Germinal center (tissue), 1 donor: Measurements from ENCODE around the gene PTPRU.

Experiments used
- DNase-seq: peaks from one replicate; pipeline ENCODE4 v3.0.0; 2012; ENCODE audit warnings: mixed read lengths, low spot score

Gene PTPRU

DNA sequence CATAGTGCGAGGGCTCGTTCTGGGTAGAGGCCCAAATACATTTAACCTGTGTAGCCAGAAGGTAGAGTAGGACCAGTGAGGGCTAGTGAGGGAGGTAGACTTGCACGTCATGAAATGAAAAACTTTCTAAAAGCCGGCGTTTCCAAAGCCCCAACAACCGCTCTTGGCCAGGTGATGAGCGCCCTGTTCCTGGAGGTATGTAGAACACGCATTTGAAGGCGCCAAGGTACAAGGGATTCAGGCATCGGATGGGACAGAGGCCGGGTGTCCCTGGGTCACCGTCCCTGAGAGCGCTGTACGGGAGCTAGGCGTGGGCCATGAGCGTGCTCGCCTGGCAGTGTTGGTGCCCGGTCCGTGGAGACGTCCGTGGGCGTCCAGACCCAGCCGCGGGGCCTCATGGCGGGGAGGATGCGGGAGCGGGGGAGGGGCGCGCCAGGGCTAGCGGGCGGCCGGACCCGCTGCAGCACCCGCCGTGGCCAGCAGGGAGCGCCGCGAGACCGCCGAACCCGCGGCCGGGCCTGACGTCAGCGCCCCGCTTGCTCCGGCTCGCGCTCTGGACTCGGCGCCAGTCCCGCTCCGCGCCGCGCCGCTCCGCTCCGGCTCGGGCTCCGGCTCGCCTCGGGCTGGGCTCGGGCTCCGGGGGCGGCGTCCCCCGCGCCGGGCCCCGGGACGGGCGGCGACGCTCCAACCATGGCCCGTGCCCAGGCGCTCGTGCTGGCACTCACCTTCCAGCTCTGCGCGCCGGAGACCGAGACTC lies at the start of gene PTPRU:
TSS of gene PTPRU (plus strand) at position 568 of the 757 bp plus-strand sequence. CDS start at position 691, 123 bp downstream.
- peak; percentile 91 for DNase-seq

DNA sequence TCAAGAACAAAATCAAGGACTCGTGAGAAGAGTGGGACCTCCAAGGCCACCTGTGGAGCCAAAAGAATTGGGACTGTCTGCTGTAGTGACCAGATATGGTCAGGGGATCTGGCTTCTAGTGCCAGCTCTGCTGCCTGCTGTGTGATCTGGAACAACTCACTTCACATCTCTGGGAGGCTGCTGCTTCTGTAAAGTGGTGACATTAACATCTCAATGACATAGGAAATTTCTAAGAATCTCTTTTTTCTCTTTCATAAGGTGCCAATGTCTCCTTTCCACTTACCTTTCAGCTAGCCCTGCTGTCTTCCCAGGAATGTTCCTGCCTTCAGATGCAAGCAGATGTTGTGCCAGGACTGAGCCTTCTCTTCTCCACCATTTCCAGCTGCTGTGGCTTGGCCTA lies 49.6 kb upstream of the PTPRU start:
- DNase-seq: no peak

DNA sequence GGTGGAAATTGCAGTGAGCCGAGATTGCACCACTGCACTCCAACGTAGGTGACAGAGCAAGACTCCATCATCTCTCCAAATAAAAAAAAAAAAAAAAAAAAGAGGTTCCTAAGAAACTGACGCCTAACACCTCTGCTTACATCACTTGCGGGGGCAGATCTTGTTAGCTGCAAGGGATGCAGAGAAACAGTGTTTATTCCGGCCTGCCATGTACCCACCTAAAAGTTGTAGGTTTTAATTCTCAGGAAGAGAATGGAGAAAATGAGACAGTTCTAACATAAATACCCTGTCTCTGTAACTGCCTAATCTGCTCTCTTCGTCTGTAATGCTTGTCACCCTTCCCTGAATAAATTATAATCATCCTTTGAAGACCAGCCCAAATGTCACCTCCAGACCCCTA lies 45.6 kb upstream of the PTPRU start:
- no peak for DNase-seq

DNA sequence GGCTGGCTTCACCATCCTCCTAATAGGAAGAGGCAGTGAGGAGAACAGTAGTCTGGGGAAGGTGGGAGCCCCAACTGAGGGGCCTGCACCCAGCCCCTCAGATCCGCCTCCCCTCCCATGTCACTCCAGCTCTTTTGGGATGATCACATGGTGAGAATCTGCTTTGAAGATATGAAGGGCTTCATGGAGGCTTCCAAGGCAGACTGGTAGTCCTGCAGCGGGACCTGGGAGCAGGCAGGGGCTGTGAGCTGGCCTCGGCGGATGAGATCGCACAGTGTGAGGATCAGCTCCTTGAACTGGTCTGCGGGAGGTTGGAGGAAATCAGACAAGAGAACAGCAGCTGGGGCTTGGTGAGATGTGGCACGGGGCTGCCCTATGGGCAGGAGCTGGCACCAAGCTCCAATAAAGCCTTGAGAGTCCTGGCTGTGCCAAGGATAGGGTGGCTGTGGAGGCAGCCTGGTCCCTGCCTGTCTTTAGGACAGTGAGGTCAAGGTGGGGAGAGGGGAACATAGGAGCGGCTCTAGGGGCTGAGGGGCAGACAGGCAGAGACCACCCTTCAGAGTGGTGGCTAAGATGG lies 42.4 kb upstream of the PTPRU start:
- no peak for DNase-seq

DNA sequence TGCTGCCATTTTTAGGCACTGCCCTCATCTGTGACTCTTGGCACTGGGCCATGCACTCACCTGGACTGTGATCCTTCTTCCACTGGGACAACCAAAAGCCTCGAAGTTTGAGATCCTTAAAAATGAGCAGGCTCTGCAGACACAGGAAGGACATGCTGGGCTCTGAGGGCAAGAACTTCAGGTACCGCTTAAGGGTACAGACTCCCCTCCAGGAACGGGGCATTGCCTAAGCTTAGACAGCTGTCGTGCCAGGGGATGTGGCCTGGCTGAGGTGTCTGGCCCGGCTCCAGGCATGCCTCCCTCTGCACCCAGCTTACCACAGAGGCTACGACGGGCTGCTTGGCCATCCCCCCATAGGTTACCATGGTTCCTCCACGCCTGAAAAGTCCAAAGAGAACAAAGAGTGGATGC lies 40.4 kb upstream of the PTPRU start:
- DNase-seq: no peak

DNA sequence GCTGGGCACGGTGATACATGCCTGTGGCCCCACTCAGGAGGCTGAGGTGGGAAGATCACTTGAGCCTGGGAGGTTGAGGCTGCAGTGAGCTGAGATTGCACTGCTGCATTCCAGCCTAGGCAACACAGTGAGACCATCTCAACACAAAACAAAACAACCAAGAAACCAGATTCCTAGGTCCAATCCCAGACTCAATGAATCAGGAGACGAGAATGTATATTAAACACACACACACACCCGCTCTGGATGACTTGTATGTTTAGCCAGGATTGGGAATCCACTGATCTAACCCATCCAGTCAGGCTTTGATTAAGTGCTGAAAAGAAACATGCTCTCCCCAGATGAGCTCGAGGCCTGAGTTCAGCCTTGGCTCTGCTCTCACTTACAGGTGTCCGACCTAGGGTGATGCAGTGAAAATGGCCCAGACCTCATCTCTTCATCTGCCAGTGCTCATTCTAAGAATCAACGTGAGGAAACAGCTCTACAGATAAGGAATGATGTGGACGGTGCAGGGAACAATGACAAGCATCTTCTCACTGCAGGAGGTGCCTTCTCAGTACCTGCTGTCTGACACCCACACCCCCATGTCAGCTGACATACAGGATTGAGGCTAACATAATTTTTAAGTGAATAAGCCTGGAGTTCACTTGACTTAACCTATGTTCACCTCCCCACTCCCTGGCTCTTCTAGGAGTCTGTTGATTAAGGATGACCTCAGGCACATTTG lies 39.3 kb upstream of the PTPRU start:
- no peak for DNase-seq

DNA sequence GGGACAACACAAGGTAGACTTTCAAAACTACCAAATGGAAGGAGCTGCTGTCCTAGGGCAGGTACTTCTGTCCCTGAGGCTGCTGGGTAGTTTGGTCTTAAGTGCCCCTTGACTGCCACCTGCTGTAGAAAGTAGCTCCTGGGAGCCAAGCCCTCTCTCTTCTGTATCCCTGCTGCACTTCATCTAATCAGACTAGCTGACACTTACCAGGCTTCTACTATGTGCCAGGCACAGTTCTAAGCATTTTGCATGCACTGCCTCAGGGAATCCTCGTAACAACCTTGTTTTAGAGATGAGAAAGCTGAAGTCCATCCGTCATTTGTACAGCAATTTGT lies 38.8 kb upstream of the PTPRU start:
- peak; percentile 58 for DNase-seq

DNA sequence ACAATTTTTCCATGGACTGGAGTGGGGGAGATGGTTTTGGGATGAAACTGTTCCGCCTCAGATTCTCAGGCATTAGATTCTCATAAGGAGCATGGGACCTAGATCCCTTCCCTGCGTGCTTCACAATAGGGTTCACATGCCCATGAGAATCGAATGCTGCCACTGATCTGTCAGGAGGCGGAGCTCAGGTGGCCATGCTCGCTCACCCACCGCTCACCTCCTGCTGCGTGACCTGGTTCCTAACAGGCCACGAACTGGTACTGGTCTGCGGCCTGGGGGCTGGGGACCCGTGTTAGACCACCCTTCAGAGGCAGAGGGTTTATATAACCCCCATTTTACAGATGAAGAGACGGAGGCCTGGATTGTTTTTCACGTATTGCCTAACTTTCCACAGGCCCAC lies 38.3 kb upstream of the PTPRU start:
- no peak for DNase-seq

DNA sequence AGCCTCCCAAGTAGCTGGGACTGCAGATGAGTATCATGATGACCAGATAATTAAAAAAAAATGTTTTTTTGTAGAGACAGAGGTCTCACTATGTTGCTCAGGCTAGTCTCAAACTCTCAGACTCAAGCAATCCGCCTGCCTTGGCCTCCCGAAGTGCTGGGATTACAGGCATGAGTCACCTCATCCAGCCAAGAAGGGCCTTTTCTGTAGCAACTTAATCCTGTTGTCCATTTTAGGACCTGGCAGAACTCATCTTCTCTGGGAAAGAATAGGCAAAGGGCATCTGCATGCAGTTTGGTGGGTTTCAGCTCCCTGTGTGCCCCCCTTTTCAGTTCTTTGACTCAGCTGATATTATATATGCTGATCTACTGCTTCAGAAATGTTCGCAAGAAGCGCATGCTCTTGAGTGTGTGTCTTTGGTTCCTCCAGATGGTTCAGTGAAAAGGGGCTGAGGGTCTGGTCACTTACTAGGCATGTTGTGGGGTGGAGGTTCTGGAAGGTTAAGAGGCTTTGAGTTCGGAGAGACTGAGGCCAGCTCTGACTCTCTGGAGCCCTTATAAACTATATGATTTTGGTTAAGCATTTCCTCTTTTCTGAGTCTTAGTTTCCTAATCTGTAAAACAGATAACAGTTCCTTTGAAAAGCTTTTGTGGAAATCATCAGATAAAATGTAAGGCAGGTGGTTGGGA lies 35.3 kb upstream of the PTPRU start:
- DNase-seq: no peak

DNA sequence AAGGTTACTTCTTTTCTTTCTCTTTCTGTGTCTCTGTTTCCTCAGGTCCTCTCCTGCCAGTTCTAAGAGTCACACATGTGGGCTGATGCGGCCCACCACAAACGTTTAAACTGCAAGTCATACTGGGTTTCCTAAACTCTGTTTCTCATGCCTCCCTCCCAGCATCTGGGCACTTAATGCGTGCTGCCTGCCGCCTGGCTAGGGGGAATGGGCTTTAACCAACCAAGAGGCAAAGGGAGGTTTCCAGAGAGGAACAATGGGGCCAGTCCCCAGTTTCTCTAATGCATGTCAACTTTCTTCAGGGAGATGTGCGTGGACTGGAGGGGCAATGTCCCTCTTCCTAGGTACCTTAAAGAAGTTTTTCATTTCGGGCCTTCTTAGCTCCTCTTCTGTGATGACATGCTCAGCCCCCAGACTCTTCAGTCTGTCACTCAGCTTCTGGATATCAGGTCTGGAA lies 34.7 kb upstream of the PTPRU start:
- DNase-seq: no peak

DNA sequence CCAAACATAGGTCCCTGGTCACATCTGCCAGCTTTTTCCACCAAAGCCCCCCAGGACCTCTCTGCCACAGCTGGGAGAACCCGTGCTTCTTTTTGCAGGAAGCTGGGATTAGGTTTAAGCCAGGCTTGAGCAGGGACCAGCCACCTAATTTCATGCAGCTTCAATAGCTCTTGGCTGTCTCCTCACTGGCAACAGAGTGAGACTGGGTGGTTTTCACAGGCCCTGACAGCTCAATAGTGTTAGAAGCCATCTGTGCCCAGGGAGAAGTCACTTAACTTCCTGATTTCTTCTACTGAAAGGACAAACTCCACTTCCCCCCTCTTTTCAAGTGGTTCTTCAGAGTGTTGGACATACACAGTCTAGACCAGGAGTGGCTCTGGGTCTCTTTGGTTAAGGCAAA lies 34.3 kb upstream of the PTPRU start:
- DNase-seq: no peak

DNA sequence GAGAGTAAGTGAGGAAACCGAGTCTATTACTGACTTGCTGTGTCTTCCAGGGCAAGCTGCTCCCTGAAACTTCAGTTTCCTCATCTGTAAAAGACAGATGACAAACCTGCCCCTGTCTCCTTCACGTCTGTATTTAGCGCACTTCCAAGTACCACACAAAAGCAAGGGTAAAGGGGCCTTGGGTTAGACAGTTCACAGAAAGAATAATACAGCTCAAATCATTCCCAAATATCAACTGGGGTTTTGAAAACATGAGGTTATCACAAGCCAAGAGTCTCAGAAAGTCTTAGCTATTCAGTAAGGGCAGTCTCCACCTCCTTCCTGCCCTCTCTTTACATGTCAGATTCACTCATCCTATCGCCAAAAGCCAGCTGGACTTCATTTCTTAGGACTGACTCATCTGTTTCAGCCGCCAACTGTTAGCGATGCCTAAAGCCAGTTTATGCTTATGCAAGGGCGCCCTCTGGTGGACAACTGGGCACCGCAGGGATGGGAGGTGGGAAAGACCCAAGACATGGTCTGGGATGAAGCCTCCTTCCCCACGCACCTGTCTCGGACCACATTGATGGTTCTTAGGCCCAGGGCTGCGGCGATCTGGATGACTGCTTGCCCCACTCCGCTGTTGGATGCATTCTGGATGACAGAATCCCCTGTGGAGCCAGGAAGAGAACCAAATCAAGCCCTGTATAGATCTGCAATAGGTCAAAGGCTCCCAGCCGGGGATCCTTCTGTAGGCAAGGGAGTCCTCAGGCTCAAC lies 33.6 kb upstream of the PTPRU start:
- DNase-seq: peak; percentile 87

DNA sequence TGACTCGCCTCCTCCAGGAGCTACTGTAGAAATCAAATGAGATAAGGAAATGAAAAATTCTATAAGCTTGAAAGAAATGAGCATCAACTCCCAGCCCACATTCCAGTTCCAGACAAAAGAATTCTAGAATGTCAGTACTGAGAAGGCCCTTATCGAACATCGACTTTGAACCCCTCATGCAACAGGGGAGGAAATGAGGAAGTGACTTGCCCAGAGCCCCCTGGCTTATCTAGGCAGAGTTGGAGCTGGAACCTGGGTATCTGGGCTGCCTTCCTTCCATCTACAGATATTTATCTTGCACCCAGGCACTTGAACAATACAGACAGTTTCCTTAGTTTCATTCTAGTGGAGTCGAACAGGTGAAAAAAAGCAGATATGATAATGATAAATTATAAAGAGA lies 27.9 kb upstream of the PTPRU start:
- no peak for DNase-seq

DNA sequence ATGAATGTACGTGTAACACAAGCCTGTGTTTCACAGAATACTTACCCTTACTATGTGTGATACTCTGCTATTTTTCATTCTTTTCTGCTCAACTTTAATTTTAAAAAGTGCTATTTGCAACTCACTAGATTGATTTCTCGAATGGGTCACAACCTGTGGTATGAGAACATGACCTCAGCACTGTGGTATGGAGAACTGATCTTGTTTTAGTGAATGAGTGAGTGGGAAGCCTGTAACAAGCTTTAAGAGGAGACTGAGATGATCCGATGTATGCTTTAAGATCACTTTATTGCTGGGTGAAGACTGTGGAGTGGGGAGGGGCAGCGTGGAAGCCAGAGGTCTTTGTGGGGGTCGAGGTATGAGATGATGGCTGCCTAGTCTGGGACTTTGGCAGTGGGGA lies 27.1 kb upstream of the PTPRU start:
- no peak for DNase-seq

DNA sequence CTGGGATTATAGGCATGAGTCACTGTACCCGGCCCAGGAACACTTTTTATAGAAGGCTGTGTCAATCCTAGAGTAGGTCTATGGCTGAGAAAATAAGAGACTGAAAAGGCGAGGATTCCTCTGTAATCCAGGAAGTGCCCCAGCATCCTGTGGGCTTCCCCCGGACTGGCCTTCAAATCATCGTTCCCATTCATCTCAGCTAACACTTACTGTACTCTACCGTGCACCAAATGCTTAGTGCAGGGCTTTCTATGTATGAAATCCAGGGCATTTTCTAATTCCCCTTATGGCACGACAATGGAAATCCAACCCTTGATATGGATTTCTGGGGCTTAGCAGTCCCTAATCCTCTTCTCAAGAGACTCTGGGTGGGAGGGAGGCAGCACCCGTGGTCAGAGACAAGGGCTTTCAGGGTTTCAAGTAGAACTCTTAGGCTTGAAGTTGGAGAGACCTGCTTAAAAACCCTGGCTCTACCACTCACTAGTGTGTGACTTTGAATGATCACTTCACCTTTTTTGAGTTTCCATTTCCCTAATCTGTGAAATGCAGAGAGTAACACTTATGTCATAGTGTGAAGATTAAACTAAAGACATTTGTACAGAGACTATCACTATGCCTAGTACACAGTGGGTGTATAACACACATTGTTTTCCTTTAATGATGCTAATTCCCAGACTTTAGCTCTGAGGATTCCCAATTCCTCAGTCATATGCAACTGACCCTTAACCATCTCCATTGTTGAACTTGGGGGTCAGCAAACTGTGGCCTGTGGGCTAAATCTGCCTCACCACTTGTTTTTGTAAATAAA lies 25.8 kb upstream of the PTPRU start:
- peak; percentile 43 for DNase-seq

DNA sequence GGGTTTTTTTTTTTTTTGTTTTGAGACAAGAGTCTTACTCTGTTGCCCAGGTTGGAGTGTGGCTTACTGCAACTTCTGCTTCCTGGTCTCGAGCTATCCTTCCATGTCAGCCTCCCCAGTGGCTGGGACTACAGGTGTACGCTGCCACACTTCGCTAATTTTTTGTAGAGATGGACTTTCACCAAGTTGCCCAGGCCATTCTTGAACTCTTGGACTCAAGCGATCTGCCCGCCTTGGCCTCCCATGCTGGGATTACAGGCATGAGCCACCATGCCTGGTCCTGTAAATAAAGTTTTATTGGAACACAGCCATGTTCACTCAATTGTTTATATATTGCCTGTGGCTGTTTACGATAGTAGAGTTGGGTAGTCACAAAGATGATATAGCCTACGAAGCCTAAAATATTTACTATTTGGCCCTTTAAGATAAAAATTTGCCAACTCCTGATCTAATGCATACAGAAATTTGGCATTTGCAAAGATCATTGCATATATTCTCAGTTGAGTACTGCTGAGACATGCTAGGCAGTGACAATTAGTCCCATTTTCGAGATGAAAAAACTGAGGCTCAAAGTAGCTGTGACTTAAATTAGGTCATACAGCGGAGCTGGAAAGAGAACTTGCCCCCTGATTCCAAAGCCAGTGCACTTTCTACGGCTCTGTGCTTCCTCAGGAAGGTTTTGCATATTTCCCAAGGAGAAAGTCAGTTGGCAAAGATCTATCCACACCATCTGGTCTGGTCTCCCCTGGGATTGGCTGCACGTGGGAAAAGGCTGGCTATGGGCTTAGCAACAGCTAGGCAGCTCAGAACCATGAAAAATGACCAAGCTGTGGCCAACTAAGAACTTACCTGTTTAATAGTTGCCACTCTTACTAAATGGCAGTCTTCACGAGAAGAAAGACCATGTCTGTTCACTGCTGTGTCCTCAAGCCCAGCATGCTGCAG lies 25.0 kb upstream of the PTPRU start:
- DNase-seq: no peak

DNA sequence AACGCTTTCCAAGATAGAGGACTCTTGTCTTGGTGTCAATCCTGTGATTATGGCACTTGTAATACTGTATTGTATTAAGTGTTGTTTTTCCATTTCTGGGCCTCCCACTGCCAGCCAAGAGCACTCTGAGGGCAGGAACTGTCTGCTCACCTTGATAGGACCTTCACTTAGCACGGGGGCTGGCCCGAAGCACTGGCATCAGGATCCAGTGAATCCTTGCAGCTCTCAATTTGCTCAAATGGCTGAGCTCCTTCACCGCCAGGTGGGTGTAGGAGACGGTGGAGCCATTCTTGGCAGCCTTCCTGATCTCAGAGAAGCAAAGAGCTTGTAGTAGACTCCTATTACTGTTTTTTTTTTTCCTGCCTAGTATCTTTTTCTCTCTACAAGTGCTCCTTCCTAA lies 23.3 kb upstream of the PTPRU start:
- DNase-seq: no peak

DNA sequence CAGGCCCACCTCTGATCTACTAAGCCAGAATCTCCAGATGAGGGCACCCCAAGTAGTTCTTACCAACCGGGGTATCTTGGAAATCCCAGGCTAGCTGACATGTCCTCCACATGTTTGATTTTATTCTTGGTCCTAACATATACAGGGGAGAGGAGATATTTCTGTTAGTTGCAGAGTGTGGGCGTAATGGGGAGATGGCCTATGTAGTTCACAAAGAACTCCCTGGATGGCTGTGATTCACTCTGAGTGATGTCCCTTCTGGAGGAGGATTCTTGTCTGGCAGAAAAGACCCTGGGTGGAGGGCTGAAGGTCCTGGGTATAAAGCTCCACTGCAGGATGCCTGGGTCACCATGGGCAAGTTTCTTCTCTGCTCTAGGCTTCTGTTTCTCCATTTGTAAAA lies 18.7 kb upstream of the PTPRU start:
- no peak for DNase-seq

DNA sequence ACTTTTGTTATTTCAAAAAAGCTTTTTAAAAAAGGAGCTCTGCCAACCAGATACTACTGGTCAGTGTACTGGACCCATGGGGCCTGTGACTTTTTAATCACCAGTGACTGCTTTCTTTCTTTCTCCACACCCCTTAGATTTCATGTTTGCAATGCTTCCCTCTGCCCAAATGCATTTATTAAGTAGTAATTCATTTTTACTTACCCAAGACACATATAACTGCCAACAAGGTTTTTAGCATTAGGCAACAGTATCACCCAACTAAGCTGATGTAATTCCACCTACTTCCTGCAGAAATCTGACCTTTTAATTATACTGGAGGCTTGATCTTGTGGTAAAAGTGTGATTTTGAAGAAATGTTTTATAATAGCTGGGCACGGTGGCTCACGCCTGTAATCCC lies 18.1 kb upstream of the PTPRU start:
- DNase-seq: no peak

DNA sequence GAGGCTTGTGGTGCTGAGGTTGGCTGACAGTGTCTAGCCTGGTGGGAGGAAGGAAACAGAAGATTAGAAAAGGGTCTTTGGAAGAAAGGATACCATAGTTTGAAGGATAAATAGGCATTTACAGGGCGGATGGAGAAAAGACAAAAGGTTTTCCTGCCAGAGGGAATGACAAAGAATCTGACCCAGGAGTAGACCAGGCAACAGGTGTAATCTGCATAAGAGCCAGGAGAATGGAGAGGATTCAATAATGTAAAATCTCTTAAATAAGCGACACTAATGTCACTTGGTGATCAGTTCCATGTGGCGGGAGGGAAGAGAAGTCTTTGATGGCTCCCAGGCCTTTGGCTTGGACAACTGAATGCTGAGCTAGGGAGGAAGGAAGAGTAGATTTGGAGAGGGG lies 15.0 kb upstream of the PTPRU start:
- DNase-seq: no peak
